Body of pancreas (tissue), 4 donors: ENCODE measurements around the gene CALHM5. TPM values are rescaled to one million over a fixed set of nuclear protein-coding genes. Genes with fewer than 3 reads are reported as not detected.

Experiments used
- ATAC-seq: fragments of 150-250 bp; one replicate; pipeline ENCODE4 v1.9.1; 2016
- DNase-seq, 4 donors: peaks; one replicate each; pipeline ENCODE4 v3.0.0-alpha.2; 2019
- H3K27ac ChIP-seq, 4 donors: fragments of 200-600 bp; sonication (generic); 1 replicate in 3 of 4; 2 replicates in 1 of 4; pipeline versions ENCODE4 v1.5.1 to v1.6.1; 2016 to 2019; ENCODE audit warnings: mild to moderate bottlenecking in 1 of 4, mixed read lengths in 1 of 4, moderate library complexity in 1 of 4
- H3K27me3 ChIP-seq, 2 donors: fragments of 200-600 bp; sonication (generic); one replicate each; pipeline ENCODE4 v1.6.0; 2016; ENCODE audit warnings: mild to moderate bottlenecking in 1 of 2
- H3K36me3 ChIP-seq, 2 donors: fragments of 200-600 bp; sonication (generic); replicated peaks in 1 of 2; 2 replicates each; pipeline ENCODE4 v1.5.1; 2016; ENCODE audit warnings: low read depth in 2 of 2; ENCODE audit not compliant: insufficient read depth in 1 of 2
- H3K4me1 ChIP-seq: fragments of 200-600 bp; sonication (generic); one replicate; pipeline ENCODE4 v1.6.0; 2016
- H3K4me3 ChIP-seq, 2 donors: fragments of 200-600 bp; sonication (generic); 1 replicate in 1 of 2; 2 replicates in 1 of 2; pipeline ENCODE4 v1.5.1; 2016 to 2019
- H3K9me3 ChIP-seq, 3 donors: fragments of 200-600 bp; sonication (generic); 1 replicate in 2 of 3; 2 replicates in 1 of 3; pipeline ENCODE4 v1.5.1; 2016
- CTCF ChIP-seq, 7 experiments: fragments of 450-650 bp in 4 of 7; fragments of 200-600 bp in 3 of 7; sonication (generic) in 3 of 7; IDR thresholded peaks; one replicate each; pipeline ENCODE4 v1.5.1; 2016 to 2019; ENCODE audit warnings: antibody characterized with exemption in 7 of 7
- POLR2A ChIP-seq, 3 donors: fragments of 450-650 bp; IDR thresholded peaks; one replicate each; pipeline ENCODE4 v1.6.1; 2016; ENCODE audit warnings: antibody characterized with exemption in 3 of 3, mild to moderate bottlenecking in 2 of 3
- WGBS, 2 donors: methylation state at CpG; one replicate each; pipeline ENCODE4 v1.1.5; 2017; 5-methylcytosine and 5-hydroxymethylcytosine counted together
- intact Hi-C: fragments of 100-400 bp; cut with DNase I; formaldehyde crosslinking; loops from one replicate; pipeline ENCODE4 v1.15.1; 2023
- total RNA-seq, 2 donors: library from RNA; depleted of rRNA; stranded (reverse); fragments of >200 nt; gene quantifications; one replicate each; pipeline ENCODE4 v1.1.0, GENCODE V29; 2016

Gene CALHM5
- total RNA-seq, 2 donors from 2014 or later: 0.33 to 0.52 TPM

- Histone ChIP-seq H3K36me3 (no peaks in the 10 kb centered on the region), H3K9me3 (no peaks in the 10 kb centered on the region), H3K4me3 (no peak overlapping the region), H3K27me3 (peaks cover 0 to 3% of the 10 kb centered on the region in 2 donors), H3K4me1 (peaks cover 10% of the 10 kb centered on the region), H3K27ac (no peak overlapping the region)
- DNase-seq (peak; percentile 3 to 25 (median 15)), ATAC-seq (peak; percentile 28)
- TF ChIP-seq CTCF (IDR thresholded peaks at IDR 0.05) (no peak), POLR2A (IDR thresholded peaks at IDR 0.05) (no peak)
- 44 to 46% methylated on average over 28 to 42 of the region's 42 CpGs for WGBS, 2 donors
- intact Hi-C loops: loop anchor here (5.0 kb wide), 1 partner anchor 293 kb away; no protein-coding TSS in a partner anchor
Observed at GRCh38 chr6:116564921-116565872, 53.8 kb downstream of the CALHM5 start.

GRCh38 chr6:116568111-116568510 lies 56.7 kb downstream of the CALHM5 start:
- TF ChIP-seq CTCF (IDR thresholded peaks at IDR 0.05) (no peak), POLR2A (IDR thresholded peaks at IDR 0.05) (no peak)
- Histone ChIP-seq H3K4me3 (no peak overlapping the region), H3K27me3 (peaks cover 0 to 3% of the 10 kb centered on the region in 2 donors), H3K9me3 (no peaks in the 10 kb centered on the region), H3K36me3 (no peaks in the 10 kb centered on the region), H3K27ac (no peak overlapping the region), H3K4me1 (peaks cover 18% of the 10 kb centered on the region)
- DNase-seq: no peak
- intact Hi-C loops: loop anchor here (5.0 kb wide), 1 partner anchor 296 kb away; no protein-coding TSS in a partner anchor
- ATAC-seq: no peak

GRCh38 chr6:116568821-116569755 lies 57.6 kb downstream of the CALHM5 start:
- TF ChIP-seq CTCF (IDR thresholded peaks at IDR 0.05): no peak
- TF ChIP-seq POLR2A (IDR thresholded peaks at IDR 0.05): no peak
- ATAC-seq (no peak), DNase-seq (no peak)
- Histone ChIP-seq H3K9me3 (no peaks in the 10 kb centered on the region), H3K27ac (no peak overlapping the region), H3K27me3 (peaks cover 0 to 3% of the 10 kb centered on the region in 2 donors), H3K36me3 (no peaks in the 10 kb centered on the region), H3K4me1 (peaks cover 24% of the 10 kb centered on the region), H3K4me3 (no peak overlapping the region)
- intact Hi-C loops: loop anchor here (5.0 kb wide), 1 partner anchor 297 kb away; no protein-coding TSS in a partner anchor
- 61 to 63% methylated on average over 7 of the region's 7 CpGs for WGBS, 2 donors

GRCh38 chr6:116570856-116571682 lies 59.6 kb downstream of the CALHM5 start, which contains the start of gene RWDD1:
TSS of gene RWDD1 (plus strand) at chr6:116571504. CDS start at chr6:116571583, 79 bp downstream.
- H3K27me3 ChIP-seq: no peaks in the 10 kb centered on the region
- DNase-seq: peak; percentile 99
- peak within 1 kb of the TSS; percentile 63 to 87 for H3K4me3 ChIP-seq
- peak within 1 kb of the TSS; percentile 65 to 96 (median 92) for H3K27ac ChIP-seq
- TF ChIP-seq CTCF (IDR thresholded peaks at IDR 0.05) (peak in 4 of 7 experiments; percentile 27 to 41 (median 32)), POLR2A (IDR thresholded peaks at IDR 0.05) (peak; percentile 77 to 91 (median 84))
- H3K4me1 ChIP-seq: peaks cover 18% of the 10 kb centered on the region
- peak; percentile 97 for ATAC-seq
- H3K9me3 ChIP-seq: no peaks in the 10 kb centered on the region
- no peaks in the 10 kb centered on the region for H3K36me3 ChIP-seq
- WGBS, 2 donors: 0 to 1% methylated on average over 10 to 62 of the region's 62 CpGs
- intact Hi-C loops: no loop called here
